ENCODE measurements around the gene SGPL1.

SGPL1 gene

DNA sequence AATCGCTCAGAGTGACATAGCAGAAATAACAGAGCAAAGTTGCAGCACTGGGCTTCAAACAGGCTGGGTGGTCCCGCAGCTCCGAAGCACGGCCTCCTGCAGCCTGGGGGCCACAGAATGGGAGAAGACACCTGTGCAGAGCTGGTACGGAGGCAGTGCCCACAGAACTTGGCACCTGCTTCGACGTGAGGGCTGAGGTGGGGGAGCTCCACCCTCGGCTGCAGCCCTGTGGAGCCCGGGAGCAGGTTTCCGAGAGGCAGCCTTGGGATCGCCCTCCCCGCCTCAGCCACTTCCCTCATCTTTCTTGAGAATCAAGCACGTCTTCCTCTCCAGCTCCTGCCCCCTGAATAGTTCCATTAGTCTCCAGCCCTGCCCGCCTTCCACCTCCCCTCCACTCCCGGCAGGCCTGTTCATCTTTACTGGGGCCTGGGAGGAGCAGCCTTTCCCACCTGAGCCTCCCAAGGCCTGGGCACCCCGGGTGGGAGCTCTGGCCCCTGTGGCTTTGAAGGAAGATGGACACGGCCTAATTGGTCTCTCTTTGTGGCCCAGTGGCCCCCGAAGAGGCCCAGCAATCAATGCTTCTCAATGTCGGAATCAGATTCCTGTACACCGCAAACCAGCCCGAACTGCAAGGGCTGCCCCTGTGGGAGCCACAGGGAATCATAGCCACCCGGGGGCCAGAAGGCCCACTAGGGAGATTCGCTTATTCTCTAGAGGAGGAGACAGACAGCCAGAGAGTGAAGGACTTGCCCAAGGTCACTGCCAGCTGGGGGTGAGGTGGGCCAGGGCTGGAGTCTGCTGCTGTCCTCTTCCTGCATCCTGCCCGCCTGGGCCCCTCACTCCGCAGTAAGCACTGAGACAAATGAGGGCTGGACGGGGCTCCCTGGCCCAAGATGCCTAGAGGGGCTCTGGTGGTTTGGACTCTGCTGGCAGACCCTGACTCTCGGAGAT is 89.6 kb downstream of the SGPL1 start:
- no peak for DNase-seq (ENCODE audit: low spot score)

DNA sequence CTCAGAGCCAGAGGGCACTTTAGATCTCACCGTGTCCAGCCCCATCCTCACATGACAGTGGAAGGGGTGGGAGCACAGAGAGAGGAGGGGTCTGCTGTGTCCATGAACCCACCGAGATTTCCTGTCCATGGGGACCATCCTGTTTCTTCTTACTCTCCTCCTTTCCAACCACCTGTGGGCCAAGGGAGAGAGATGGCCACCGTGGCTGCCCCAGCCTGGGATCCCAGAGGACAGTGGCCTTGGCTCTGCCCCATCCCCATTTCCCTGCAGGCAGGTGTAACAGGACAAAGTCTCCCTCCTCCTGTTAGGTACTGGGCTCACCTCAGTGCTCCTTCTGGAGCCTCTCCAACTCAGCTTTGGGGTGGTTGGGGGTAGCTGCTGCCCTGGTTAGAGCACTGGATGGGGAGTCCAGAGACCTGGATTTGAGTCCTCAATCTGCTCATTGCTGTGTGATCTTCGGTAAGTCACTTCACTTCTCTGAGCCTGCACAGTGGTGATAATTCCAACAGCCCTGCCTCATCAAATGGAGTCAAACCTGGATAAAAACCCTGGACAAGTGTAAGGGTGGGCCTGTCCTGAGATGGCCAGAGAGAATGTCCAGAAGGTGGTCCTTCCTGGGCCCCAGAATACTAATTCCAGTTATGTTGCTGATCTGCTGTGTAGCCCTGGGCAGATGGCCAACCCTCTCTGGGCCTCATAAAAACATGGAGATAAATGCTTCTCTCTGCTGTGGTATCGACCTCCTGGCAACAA is 90.5 kb downstream of the SGPL1 start:
- DNase-seq (ENCODE audit: low spot score), result no peak

DNA sequence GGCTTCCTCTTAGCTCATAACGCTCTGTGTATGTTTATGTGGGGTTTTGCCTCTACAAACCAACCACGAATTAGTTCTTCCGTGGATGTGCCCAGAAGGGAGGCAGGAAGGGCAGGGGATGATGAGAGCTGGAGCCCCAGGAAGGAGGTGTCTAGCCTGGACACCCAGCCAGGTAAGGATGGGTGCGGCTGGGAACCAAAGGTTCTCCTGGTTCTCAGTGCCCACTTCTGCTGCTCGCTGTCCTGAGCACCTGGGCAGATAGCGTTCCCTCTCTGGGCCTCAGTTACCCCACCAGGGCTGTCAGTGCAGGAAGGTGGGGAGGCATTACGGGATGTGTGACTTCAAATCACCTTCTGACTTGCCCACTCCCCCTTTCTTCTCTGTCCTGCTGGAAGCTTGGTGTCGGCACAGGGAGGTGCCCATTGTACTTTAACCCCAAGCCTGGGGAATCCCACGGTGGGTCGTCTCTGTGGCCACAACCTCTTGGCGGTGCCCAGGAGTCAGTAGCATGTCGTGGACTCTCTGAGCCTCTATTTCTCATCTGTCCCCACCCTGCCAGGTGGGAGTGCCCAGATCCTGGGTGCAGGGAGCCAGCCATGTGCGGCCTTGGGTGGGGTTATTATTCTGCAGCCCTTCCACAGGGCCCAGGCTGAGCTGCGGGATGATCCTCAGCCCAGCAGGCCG is 91.3 kb downstream of the SGPL1 start:
- DNase-seq (ENCODE audit: low spot score), result no peak

DNA sequence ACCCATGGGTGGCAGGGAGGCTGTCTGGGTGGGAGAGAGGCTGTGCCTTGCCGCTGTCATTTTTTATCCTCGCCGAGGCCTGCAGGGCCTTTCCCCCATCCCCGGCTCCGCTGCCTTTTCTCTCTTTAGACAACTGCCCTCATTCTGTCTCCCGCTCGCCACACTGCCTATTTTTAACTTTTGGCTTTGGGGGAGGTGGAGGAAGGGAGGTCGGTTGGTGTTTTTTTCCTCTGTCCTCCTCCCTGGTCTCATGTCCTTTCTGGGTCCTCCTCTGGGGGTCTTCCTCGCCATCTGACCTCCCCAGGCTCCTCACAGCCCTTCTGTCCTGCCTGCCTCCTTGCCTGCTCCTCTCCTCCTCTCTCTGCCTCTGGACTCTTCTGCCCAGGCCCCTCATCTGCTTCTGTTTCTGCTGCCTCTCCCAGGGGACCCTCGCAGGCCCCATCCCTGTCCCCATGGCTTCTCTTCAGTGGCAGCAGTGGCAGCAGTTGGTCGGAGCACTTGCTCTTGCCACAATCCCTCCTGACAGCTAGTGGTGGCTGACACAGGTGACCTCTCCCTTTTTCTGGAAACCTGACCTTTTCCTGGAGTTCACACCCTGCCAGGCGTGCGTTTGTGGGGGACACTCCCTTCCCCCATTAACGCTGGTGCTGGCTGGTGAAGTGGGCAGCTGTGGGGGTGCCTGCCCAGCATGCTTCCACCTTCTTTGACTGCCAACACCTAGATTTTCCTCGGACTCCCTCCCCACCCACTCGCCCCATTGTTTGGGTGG is 92.1 kb downstream of the SGPL1 start:
- peak; percentile 67 for DNase-seq (ENCODE audit: low spot score)

DNA sequence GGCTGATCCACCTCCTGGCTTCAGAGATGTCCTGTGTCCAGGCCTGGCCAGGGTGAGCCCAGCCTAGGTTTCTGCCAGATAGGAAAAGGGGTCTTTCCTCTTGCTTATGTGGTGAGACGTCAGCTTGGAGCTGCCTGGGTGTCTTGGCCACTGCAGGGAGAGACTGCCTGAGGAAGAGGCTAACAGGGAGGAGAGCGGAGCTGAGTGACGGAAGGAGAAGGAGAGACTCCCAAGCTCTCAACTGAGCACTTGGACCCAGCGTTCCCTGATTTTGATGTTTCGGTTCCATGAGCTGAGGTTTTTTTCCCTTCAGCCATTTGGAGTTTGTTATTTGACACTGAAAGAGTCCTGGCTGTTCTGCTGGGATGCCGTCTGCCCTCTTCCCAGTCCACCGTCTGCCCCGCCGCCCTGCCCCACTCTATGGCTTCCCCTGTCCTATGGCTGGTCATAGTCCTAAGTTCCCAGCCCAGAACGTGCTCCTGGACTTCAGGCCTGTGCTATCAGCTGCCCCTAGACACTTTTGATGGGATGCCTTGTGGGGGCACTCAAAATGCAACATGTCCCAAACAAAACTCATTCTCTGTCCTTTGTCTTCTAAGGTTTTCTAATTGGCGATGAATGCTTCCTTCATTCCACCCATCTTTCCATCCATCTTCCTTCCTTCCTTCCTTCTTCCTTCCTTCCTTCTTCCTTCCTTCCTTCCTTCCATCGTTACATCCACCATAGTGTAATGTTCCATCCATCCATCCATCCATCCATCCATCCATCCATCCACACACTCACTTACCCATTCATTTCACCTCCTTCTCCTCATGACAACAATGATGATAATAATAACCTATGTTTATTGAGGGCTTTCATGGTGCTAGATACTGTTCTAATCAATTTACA is 92.9 kb downstream of the SGPL1 start:
- no peak for DNase-seq (ENCODE audit: low spot score)

DNA sequence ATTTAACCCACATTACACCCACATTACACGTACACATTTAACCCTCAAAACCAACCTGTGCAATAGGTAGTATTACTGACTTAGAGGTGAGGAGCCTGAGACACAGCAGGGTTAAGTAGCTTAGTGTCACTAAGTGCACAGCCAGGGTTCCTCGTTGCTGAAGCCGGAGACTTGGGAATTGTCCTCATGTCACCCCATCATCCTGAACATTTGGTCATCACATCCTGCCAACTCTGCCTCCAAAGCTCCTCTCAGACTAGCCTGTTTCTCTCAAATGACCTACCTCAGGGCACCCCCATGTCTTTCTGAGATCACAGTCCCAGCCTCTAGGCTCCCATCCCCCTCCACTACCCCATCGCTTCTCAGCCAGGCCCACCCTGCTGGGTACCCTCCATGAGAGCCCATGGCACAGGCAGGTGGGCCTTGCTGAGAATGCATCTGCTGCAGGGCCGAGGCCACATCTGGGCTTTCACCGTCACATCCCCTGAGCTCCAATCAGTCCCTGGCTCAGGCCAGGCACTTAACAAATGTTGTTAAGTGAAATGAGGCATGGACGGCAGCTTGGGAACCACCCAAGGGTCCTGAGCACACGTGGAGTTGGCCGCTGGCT is 93.7 kb downstream of the SGPL1 start:
- DNase-seq (ENCODE audit: low spot score), result no peak

DNA sequence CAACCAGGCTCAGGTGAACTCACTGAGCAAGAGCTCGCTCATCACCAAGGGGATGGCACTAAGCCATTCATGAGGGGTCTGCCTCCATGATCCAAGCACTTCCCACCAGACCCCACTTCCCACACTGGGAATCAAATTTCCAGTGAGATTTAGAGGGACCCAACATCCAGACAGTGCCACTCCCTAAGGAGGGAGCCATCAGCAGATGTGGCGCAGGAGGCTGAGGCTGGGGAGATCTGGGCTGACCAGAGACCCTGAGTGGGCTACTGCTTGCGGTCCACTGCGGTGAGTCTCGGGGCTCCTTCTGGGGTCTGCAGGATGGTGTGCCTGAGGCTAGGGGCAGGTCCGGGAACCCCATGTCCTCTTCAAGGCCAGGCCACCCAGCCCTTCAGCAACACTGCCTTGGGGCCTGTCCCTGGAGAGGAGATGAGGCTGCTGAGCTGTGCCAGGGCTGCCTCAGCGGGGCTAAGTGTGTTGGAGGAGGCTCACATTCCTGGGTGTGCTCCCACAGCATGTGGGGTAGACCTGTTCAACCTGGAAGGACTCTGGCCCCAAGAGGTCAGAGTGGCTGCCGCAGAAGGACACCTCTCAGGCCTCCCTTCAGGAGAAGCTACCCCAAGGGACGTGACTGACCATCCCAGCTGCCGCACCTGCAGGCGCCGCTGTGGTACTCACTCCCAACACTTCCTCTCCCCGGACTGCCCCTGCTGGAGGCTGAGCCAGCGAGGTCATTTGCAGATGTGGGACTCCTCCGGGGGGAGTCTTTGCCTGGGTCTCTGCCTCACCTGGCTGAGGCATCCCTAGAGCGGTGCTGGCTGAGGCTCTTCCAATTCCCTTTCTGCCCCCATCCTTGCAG is 95.0 kb downstream of the SGPL1 start:
- no peak for DNase-seq (ENCODE audit: low spot score)

DNA sequence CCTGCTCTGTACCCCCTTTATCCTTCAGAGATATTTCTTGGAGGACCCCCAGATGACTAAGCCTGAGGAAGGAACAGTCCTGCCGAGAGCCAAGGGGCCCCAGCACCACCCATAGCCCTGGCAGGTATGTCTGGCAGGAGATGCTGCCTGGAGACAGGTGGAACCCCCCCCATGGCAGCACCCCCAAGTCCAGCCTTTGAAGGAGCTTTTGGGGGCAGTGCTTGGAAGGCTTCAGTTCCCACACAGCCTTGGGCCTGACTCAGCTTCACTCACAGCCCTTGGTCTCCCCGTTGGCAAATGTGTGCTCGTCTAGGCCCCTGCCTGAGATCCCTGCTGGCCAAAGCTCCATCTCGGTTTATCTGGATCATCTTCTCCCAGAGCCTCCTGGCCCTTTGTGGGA is 95.6 kb downstream of the SGPL1 start:
- no peak for DNase-seq (ENCODE audit: low spot score)

DNA sequence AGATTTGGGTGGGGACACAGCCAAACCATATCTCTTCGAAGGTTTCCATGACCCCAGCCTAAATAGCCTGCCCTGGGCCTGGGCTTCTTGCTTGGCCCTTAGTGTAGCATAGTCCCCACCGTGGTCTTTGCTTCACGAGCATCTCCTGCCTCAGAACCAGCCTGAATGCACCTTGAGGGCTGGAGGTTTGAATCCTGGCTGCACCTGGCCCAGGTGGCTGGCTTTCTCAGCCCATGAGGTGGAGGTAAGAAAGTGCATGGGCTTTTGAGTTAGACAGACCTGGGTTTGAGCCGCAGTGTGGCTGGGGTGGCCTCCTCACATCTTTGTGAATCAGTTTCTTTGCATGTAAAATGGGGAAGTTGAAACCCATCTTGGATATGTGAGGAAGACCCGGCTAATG is 96.8 kb downstream of the SGPL1 start:
- no peak for DNase-seq (ENCODE audit: low spot score)

DNA sequence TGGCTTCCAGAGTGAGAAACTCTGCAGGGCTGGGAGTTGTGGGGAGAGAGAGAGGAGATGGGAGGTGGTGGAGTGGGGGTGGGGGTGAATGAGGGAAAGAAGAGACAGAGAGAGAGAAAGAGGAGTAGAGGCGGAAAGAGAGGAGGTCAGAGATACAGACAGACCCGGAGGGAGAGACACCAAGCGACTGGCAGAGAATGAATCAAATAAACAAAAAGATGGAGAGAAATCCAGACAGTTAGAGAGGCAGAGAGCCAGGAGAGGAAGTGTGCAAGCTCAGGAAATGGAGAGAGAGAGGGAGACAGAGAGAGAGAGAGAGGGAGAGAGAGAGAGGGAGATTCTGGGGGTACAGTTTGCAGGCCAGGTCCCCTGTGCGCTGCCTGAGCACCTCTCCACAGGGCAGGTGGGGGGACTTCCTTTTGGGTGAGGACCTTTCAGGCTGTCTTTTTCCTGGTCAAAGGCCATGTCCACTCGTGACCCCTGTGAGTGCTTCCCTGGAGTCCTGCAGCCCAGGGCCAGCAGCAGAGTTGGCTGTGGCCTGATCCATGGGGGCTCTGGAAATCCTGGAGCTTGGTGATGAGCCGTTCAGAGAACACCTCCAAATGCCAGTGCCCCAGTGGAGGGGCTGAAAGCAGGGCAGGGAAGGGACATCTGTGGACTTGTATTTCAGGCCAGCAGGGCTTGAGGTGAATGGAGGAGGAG is 97.6 kb downstream of the SGPL1 start:
- no peak for DNase-seq (ENCODE audit: low spot score)

DNA sequence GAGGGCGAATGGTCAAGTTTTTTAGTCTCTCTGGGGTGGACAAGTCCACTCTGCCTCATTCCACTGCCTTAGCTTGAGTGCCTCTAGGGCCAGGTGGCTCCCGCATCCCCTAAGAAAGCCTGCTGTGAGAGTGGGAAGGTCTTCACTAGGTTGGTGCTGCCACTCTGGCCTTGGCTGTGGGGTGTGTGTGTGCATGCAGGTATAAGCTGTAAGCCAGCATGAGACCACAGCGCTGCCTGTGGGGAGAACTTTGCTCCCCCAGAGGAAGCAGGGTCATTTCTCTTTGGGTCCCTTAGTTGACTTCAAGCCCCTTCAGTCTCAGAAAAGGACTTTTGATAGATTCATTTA is 98.1 kb downstream of the SGPL1 start:
- DNase-seq (ENCODE audit: low spot score), result no peak

DNA sequence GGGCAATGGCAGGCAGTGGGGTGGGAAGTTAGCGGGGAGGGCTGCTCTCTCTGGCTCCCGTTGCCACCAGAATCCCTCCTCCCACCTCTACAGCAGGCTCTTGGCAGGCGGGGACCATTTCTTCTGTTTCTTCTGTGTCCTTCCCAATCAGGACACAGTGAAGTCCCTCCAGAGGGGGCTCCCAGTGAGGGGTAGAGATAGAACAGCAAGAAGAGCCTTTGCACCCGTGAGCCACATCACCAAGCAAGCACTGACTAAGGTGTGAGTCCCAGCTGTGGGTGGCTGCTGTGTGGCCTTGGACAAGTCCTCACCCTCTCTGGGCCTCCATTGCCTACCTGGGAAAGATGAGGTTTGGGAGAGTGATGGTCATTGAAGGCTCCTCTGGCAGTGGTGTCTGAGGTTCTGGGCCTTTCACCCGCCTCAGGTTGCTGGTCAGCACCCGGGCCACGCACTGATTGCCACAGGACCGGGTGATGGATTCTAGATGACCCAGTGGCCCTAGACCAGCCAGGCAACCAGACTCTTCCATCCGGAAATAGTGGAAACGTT is 98.6 kb downstream of the SGPL1 start:
- DNase-seq (ENCODE audit: low spot score), result no peak

DNA sequence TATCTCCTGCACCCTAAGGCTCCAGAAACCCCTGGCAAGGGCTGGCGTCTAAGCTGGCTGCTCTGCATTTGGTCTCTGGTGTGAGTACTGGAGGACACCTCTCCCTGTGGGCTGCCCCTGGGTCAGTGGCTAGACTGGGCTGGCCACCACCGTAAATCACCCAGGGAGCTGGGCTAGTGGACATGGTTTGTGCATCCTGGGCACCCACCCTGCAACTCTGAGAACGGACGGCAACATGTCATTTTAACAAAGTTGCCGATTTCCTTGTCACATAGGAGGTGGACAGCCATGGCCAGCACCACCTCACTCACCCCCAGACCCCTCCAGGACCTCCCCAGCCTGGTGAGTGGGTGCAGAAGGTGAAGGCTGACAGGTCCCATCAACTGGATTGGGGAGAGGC is 99.5 kb downstream of the SGPL1 start:
- no peak for DNase-seq (ENCODE audit: low spot score)

DNA sequence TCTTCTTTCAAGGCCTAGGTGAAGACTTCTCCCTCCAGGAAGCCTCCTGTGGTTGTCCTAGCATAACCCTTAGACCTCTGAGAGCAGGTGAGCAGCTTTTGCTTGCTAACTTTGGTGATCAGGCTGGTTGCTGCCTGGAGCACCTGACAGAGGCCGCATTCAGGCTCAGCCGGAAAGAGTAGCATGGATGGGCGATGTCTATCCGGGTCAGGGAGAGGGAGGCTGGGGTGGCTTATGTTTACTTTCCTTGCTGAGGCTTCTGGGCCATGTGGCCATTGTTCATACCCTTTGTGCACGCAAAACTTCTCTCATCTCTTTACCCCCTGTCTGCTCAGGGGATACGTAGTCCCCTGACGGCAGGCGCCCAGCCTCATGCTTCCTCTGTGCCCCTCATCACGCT is 100.1 kb downstream of the SGPL1 start:
- no peak for DNase-seq (ENCODE audit: low spot score)

DNA sequence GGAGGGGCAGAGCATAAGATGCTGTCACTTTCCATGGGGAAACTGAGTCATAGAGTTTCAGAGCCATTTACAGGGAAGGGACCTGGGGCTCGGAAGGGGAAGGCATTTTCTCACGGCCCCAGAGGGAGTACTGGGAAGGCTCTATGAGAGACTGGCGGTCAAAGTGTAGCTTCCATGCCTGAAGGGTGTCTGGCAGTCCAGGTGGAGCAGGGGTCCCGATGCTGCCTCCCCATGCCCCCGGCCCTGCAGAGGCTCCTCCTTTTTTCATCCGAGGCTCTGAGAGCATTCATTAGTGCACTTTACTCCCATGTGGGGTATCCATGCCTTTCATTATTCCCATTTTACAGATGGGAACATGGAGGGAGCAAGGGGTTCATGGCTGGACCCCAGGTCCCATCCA is 100.5 kb downstream of the SGPL1 start:
- DNase-seq (ENCODE audit: low spot score), result no peak

DNA sequence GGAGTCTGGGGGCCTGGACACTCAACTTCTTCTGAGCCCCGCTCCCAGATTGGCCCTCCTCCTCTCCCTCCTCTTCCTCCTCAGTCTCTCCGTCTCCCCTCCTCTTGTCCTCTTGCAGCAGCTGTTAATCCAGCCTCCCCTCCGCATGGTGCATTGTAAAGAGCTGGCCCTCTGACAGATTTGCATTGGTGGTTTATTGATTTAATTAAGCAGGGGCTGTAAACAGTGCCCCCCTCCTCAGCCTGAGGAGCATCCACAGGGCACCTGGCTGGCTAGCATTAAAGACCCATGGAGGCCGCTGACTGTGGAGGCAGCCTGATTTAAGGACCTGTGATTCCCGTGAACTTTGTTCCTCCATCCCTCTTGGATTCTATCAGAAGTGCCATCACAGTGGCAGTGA is 101.5 kb downstream of the SGPL1 start:
- no peak for DNase-seq (ENCODE audit: low spot score)

DNA sequence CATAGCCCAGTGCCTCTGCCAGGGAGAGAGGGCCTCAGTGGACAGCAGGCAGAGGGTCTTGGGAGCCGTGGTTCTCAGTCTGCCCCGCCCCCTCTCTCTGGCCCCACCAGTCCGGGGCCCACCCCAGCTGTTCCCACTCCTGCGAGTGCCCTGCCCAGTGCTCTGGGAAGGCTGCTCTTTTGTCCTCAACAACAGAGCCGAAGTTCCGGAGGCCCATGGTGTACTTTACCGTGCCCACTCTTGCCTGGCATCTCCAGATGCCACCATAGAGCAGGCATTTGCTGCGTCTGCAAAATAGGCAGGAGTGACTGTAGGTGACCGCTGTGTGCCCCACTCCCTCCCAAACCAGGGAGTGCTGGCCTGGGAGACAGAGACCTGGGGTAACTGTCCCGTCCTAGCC is 101.9 kb downstream of the SGPL1 start:
- DNase-seq (ENCODE audit: low spot score), result no peak

DNA sequence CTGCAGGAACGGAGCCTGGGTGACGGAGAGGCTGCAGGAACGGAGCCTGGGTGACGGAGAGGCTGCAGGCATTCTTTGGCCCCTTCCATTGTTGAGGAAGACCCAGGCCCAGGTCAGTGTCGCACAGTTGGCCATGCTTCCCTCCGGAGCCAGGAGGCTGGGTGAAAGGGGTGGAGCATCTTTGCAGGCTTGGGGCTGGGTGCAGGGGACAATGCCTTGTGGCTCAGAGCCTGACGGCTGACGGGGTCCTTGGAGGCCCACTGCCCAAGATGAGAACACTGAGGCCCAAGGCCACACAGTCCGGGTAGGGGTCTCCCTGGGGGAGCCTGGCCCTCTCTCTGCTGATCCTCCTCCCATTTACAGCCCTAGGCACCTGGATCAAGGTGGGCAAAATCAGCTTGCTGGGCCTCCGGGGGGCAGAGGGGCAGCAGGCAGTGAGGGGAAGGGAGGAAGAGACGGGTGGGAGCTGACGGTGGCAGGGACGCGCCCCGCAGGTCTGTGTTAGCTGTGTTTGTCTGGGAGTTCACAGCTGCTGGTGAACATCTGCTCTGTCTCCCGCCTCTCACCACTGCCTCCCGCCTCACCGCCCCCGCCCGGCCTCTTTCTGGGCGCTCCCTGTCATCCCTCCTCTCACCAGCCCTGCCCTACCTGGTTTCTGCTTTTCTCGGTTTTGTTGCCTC is 103.2 kb downstream of the SGPL1 start:
- peak; percentile 61 for DNase-seq (ENCODE audit: low spot score)
